GM12878 (cell line): ENCODE data around the gene KLF17.

ENCODE experiments used
- ATF2 ChIP-seq: IDR thresholded peaks from 2 replicates; pipeline ENCODE4 v1.6.1; 2012; ENCODE audit warnings: low read length, inconsistent platforms
- CTCF ChIP-seq, 3 experiments: IDR thresholded peaks in 2 of 3; conservative IDR thresholded peaks in 1 of 3; 2 replicates each; pipeline ENCODE4 v1.5.1; 2011; ENCODE audit warnings: low read depth in 3 of 3, low read length in 3 of 3, mild to moderate bottlenecking in 3 of 3, control low read depth in 2 of 3, moderate library complexity in 2 of 3, inconsistent platforms in 1 of 3, mixed read lengths in 1 of 3; ENCODE audit not compliant: control insufficient read depth in 2 of 3, insufficient read depth in 1 of 3; ENCODE audit errors: extremely low read depth in 1 of 3
- E4F1 ChIP-seq: fragments of 450-650 bp; IDR thresholded peaks from 2 replicates; pipeline ENCODE4 v1.6.1; 2018; ENCODE audit warnings: borderline replicate concordance, mild to moderate bottlenecking; ENCODE audit not compliant: partially characterized antibody
- EGR1 ChIP-seq, 2 experiments: IDR thresholded peaks; 1 replicate in 1 of 2; 2 replicates in 1 of 2; pipeline ENCODE4 v1.6.1; 2011 to 2012; ENCODE audit warnings: low read depth in 2 of 2, low read length in 2 of 2, borderline replicate concordance in 1 of 2, mild to moderate bottlenecking in 1 of 2, moderate library complexity in 1 of 2
- ESRRA ChIP-seq: IDR thresholded peaks from 2 replicates; pipeline ENCODE4 v1.6.1; 2012; ENCODE audit warnings: mild to moderate bottlenecking, low read length, improper control_type of control experiment
- IRF4 ChIP-seq: IDR thresholded peaks from 2 replicates; pipeline ENCODE4 v1.6.1; 2011; ENCODE audit warnings: low read depth, low read length
- PBX3 ChIP-seq: IDR thresholded peaks from 2 replicates; pipeline ENCODE4 v1.6.1; 2011; ENCODE audit warnings: mild to moderate bottlenecking, low read depth, low read length, moderate library complexity; ENCODE audit not compliant: insufficient replicate concordance
- REST ChIP-seq: IDR thresholded peaks from 2 replicates; pipeline ENCODE4 v1.6.1; 2012; ENCODE audit warnings: mild to moderate bottlenecking, low read depth, low read length
- SIN3A ChIP-seq: IDR thresholded peaks from 2 replicates; pipeline ENCODE4 v1.6.1; 2012; ENCODE audit warnings: low read depth, low read length, improper control_type of control experiment
- TAF1 ChIP-seq: IDR thresholded peaks from 2 replicates; pipeline ENCODE4 v1.6.1; 2011; ENCODE audit warnings: mild to moderate bottlenecking, low read depth, low read length, borderline replicate concordance

- no peak for TF ChIP-seq SIN3A
- no peak for TF ChIP-seq ESRRA
- TF ChIP-seq IRF4: no peak
- no peak for TF ChIP-seq CTCF (IDR thresholded peaks at IDR 0.05 in 2 of 3, conservative IDR thresholded peaks at IDR 0.05 in 1 of 3; ENCODE audit: control insufficient read depth in 2 of 3, extremely low read depth in 1 of 3, insufficient read depth in 1 of 3, low read depth in 3 of 3, low read length in 3 of 3)
- no peak for TF ChIP-seq REST
- no peak for TF ChIP-seq TAF1
- no peak for TF ChIP-seq ATF2
- no peak for TF ChIP-seq PBX3
- no peak for TF ChIP-seq EGR1 (IDR thresholded peaks at IDR 0.05; ENCODE audit: borderline replicate concordance in 1 of 2, low read depth in 2 of 2, low read length in 2 of 2)
- no peak for TF ChIP-seq E4F1
Measured at GRCh38 chr1:44119525-44119924, 904 bp downstream of the KLF17 start.
